HG03039 (cell line): Measurements from ENCODE around the gene ACTG1.
"Not testable (repeated sequence)": the region's sequence is repeated elsewhere in the genome, so short reads cannot be mapped to it uniquely, and the experiment has no call there.

Source experiments
- ATAC-seq: cut with Tn5 transposase; IDR thresholded peaks from one replicate; pipeline ENCODE4 v1.9.1; 2021; ENCODE audit warnings: mild to moderate bottlenecking, moderate library complexity; ENCODE audit not compliant: unreplicated experiment

The ACTG1 gene

DNA sequence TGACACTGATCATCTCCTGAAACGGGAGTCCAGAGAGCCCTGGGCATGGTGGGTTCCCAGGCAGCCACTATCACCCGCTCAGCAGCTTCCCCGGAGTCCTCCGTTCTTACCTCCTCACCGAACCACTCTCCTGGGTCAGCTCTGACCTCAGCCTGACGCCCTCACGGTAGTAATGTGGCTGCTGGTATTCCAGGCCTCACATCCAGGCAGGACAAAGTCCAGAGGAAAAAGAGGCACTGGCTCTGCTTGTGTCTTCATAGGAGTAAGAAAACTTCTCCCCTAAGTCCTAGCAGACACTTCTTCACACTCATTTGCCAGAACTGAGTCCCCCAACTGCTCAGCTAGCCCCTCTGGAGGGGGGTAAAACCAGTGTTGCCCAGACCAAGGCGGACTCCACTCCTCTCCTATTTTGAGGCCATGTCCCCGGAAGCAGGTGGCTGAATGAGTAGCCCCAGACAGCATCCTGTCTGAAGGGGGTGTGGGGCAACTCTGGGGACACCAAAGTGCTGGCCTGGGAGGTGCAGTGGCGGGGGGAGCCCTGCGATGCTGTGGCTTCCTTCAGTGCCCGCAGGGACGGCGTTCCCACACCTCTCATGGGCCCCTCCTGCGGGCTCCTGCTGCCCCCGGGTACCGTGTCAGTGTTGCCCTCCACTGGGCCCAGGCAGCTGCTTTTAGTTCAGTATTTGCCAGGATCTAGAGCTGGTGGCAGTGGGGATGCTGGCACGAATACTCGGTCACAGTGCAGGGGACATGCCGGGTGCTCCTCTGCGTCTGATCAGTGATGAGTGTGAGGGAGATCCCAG, 20.9 kb upstream of the ACTG1 start:
- ATAC-seq, result no peak

DNA sequence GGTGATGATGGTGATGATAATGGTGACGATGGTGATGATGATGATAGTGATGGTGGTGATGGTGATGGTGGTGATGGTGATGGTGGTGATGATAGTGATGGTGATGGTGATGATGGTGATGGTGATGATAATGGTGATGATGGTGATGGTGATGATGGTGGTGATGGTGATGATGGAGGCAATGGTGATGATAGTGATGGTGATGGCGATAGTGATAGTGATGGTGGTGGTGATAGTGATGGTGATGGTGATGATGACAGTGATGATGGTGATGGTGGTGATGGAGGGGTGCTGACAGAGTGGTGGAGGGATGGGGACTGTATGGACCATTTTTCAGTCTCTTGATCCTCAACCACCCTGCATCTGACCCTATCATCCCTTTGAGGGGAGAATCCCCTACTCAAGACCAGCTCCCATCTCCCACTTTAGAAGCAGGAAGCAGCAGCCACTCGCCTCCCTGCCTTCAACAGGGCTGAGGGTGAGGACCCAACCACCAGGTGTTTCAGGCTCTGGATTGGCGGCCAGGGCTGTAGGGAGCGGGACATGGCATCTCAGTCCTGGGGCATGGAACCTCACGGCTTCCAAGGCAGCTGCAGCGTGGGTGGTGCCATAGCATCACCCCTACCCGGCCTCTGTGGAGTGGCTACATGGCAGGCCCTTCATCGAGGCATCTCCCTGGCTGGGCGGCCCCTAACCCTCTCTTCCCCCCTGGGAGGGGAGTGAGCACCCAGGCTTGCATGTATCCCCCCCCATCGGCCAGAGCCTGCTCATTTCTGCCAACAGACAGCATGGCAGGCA, 20.1 kb upstream of the ACTG1 start:
- ATAC-seq, result no peak

DNA sequence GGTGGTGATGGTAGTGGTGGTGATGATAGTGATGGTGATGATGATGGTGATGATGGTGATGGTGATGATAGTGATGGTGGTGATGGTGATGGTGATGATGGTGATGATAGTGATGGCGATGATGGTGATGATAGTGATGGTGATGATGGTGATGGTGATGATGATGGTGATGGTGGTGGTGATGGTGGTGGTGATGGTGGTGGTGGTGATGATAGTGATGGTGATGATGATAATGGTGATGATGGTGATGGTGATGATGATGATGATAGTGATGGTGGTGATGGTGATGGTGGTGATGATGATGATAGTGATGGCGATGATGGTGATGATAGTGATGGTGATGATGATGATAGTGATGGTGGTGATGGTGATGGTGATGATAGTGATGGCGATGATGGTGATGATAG, 19.4 kb upstream of the ACTG1 start:
- not testable (repeated sequence) for ATAC-seq

DNA sequence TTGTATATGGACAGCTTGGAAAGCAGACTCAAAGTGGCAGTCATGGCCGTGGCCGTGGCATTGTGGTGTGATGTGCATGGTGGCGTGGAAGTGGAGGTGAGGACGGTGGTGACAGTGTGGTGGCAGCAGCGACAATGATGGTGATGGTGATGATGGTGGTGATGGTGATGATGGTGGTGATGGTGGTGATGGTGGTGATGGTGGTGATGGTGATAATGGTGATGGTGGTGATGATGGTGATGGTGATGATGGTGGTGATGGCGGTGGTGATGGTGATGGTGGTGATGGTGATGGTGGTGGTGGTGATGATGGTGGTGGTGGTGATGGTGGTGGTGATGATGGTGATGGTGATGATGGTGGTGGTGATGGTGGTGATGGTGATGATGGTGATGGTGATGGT, 18.4 kb upstream of the ACTG1 start:
- not testable (repeated sequence) for ATAC-seq

DNA sequence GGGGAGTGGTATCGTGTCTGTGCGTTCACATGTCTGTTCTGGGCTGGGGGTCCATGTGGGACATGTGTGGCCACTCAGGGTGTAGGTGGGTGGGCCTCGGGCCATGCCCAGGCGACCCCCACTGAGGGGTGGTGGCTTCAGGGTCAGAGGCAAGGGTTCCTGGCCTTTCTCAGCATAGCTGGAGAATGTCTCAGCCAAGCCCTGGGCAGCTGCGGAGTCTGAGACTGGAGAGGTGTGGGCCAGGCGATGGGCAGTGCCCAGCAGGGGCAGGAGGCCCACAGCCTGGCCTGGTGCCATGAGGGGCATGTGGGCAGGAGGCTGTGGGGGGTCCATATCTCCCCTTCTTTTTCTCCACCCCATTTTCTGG, 16.8 kb upstream of the ACTG1 start:
- ATAC-seq, result no peak

DNA sequence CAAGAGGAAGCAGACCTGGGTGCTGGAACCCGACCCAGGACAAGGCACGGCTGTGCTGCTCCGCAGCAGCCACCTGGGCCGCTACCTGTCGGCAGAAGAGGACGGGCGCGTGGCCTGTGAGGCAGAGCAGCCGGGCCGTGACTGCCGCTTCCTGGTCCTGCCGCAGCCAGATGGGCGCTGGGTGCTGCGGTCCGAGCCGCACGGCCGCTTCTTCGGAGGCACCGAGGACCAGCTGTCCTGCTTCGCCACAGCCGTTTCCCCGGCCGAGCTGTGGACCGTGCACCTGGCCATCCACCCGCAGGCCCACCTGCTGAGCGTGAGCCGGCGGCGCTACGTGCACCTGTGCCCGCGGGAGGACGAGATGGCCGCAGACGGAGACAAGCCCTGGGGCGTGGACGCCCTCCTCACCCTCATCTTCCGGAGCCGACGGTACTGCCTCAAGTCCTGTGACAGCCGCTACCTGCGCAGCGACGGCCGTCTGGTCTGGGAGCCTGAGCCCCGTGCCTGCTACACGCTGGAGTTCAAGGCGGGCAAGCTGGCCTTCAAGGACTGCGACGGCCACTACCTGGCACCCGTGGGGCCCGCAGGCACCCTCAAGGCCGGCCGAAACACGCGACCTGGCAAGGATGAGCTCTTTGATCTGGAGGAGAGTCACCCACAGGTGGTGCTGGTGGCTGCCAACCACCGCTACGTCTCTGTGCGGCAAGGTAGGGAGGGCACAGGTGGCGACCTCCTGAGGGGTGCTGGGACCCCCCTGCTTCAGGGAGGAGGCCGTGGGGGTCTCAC, 16.2 kb upstream of the ACTG1 start:
- no peak for ATAC-seq

DNA sequence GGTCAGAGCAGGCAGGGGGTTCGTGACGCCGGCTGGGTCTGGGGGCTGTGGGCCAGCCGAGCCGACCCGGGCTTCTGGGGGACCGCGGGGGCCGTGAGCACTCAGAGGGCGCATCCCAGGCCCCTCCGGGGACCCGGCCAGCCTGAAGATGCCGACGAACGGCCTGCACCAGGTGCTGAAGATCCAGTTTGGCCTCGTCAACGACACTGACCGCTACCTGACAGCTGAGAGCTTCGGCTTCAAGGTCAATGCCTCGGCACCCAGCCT, 15.7 kb upstream of the ACTG1 start:
- no peak for ATAC-seq

DNA sequence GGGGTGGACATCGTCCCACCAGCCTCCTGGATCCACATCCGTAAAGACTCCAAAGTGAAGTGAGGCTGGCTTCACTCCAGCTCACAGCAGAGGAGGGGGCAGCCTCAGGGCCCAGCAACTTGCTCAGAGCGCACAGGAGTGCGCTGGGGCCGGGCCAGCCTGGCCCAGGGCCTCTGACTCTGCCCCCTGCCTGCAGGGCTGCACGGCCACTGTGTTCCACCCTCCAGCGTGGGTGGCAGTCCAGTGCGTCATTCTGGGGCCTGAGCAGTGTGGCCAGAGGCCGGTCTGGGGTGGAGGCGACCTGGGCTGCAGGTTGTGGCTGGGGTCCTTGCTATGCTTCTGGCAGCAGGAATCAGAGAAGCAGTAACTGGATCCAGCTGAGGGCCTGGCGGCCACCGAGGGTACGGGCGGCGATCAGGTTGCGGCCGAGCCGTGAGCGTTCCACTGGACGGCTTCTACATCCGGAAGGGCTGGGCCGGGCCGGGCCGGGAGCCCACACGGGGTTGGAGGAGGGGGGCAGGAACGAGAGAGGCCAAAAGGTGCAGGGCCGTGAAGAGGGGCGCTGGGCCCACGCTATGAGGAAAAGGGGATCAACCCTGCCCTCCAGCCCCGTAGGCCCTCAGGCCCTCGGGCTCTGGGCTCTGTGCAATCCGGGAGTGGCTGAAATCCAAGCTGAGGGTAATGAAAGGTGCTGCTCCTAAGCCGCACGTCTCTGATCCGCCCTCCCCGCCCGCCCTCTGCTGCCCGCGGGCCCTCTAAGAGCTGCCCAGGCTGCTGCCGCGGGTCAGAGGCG, 15.2 kb upstream of the ACTG1 start, which contains the start of gene FSCN2:
FSCN2 (plus strand) TSS at position 787 of the 793 bp plus-strand sequence. CDS start 155 bp downstream, outside the sequence.
- ATAC-seq, result no peak

DNA sequence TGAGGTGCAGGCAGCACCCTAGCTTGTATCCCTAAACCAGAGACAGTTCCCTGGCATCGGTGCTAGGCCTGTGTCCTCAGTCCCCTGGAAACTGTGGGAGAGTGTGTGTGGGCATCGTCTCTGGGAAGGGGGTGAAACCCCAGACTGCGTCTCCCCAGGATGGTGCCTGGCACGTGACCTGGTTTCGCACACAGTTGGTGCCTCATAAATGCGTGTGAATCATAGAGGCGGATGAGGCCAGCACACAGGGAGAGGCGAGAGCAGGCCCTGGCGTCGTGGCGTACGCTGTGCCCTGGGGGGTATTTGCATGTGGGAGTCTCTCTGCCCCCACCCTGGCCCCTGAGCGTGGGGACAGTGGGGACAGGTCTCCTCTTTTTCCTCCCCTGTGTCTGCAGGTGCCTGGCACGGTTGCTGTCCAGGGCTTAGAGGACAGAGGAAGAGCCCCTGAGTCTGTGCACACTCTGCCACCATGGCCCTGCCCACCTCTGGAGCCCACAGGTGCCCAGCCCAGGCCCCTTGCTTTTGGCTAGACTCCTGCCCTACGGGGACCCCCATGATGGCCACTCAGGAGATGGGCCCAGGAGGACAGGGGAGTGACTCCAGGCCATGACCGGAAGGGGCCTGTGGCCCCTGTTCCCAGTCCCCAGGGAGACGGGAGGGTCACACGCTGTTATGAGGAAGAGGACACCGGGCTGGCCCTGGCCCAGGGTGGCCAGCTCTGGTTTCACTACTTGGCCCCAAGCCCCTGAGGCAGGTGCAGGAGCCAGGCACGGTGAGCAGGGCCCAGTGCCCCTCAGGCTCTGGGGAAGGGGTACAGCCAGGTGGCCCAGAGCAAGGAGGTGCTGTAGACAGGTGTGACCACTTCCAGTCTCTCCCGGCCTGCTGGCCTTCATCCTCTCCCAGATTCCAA, 14.3 kb upstream of the ACTG1 start:
- ATAC-seq, result no peak

DNA sequence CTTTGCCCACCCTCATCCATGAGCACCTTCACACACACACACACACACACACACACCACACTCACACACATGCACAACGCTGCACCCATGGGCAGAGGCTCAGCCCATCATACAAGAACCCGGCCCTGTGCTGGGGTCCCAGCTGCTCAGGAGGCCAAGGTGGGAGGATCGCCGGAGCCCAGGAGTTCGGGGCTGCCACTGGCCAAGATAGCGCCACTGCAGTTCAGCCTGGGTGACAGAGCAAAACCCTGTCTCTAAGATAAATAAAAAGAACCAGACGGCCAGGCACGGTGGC, 12.2 kb upstream of the ACTG1 start:
- ATAC-seq, result no peak

DNA sequence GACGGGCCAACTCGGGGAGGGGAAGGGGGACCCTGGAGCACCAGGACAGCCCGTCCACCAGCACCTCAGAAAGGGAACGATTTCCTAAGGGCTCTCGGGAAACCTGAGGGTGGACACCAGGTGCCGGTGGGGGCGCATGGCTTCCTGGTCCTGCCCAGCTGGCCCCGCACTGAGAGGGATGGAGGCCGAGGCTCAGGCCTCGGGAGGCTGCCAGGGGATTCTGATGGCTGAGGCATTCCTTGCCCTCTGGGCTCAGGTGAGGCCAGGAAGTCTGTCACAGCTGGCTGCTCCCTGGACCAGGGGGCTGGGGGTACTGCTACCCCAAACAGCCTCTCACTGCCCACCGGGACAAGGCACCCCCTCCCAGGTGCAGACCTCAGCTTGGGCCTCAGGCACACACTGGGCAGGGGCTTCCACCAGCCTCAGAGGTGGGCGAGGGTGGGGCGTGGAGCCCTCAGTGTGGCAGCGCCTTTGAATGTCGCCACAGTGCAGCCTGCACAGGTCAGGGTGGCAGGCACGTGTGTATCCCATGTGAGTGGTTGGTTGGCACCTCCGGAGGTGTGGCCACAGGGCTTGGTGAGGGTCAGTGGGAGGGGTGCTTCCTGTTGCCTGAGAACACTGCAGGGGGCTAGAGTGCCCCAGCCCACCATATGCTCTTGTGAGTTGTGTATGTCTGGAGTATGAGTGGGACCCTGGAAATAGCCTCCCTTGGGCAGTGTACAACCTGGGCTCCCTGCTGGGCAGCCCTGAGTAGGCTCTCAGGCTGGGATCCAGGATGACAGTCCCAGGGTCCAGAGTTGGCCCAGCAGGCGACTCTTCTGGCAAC, 11.7 kb upstream of the ACTG1 start:
- ATAC-seq, result no peak

DNA sequence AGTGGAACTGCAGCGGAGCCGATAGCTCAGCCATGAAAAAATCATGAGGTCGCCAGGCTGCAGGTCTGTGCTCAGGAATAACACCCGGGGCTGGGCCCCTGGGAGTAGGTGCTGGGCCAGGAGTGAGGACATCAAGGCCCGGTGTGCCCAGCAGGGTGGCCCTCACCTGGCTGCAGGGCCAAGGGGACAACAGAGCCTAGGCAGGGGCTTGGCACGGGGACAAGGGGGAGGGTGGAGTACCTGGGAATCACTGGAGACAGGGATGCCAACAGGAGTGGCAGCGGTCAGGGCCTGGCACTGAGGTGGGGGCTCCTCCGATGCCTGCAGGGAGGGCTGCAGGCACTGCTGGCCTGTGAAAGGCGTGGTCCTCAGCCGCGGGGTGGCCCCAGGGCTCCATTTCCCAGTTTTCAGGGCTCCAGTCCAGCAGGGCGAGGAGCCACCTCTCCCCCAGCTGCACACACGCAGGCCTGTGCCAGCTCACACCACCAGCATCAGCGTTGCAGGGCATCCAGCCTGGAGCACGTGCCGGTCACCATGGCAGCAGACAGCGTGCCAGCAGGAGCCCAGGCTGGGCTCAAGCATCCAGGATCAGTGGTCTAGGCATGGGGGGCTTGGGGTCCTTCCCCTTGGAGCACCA, 10.9 kb upstream of the ACTG1 start:
- no peak for ATAC-seq

DNA sequence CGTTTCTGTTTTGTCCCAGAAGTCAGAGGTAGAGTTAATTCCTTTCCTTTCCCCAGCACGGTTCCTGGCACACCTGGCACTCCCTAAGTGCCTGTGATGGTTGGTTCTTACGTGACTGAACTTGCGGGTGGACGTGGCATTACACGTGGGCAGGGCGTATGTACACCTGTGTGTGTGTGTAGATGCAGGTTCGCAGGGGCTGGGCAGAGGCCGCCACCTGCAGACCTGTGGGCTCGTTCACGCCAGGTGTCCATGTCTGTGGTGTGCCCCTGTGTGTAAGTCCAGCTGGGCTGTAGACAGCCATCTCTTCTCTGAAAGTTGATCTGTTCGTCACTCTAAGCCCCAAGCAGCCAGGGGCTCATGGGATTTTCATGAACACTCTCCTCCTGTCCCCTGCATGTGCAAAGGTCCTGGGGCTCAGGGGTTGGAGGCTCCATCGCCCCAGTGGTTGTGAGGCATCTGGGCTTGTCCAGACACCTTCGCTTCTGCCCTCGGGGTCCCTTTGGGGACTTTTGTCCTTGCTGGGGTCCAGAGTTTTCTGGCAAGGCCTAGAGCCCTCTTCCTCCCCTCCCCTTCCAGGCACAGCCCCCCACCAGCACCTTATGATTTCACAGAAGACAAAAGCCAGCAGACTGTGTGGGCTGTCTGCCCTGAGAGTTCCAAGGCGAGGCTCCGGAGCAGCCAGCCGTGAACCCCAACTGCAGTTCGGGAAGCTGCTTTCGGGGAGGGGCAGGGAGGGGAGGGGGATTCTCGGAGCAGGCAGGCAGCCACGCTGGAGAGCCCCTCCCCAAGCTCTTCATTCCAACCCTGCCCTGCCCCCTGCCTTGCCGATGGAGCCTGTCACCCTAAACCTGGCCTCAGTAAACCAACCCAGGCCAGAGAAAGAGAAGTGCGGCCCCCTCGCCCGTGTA, 10.1 kb upstream of the ACTG1 start:
- ATAC-seq, result no peak

DNA sequence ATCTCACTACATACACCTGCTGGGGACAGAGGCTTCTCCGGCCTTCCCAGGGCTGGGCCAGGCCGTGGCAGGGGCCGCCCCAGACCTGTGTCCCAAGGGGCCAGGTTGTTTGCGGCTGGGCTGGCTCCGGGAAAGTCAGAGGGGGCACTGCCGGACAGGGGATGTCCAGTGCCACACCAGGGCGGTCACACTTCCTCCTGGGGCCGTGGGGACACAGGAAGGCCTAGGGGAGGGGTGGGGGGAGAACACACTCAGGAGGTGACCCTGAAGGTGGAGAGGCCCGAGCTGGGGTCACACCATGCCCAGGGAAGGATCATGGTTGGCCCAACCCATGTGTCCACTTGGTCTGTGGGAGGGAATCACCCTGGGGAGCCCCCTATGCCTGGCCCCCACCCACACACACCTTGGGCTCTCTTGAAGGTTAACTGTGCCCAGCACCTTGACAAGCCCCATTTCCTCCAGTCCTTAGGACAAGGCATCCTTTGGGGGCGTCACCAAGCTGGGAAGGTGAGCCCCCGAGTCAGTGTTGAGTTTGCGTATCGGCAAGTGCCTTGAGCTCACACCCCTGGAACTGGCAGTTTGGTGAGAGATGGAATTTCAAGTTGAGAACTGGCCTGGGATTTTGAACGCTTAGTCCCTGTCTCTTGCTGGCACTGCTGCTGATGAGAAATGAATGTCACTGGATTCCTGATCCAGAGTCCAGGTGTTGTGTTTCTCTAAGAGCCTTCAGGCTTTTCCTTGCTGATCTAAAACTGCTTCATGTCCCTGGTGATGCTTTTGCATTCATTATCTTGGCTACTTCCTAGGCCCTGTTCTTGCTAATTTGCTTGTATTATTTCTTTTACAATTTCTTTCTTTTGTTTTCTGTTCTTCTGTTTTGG, 7.7 kb upstream of the ACTG1 start:
- no peak for ATAC-seq

DNA sequence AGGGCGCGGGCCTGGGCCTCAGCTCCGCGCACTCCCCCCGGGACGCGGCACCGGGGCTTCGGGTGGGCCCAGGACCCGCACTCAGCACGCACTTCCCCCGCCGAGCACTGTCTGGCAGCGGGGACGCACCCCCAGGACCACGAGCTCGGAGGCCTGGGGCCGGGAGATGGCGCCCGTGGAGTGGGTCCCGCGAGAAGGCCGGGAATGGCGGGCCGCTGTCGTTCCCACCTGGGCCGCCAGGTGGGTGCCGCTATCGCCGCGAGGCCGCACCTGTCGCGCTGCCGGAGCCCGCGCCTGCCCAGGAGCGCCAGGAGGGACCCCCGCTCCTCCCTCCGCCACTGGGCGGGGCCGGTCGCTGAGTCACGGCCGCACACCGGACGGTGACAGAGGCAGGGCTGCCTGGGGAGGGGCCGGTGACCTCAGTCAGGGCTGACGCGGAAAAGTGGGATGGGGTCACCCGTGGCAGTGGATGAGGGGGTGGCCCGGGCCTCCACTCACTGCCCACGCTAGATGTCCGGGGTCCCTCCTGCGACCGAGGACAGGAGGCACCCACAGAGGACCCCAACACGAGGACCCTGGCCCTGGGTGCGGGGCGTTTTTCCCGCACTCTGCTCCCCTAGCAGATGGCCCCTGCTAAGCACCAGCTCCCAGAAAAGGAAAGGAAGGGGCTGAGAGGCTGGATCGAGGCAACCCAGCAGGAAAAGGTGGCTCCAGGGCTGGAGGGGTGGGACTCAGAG, 6.9 kb upstream of the ACTG1 start:
- no peak for ATAC-seq

DNA sequence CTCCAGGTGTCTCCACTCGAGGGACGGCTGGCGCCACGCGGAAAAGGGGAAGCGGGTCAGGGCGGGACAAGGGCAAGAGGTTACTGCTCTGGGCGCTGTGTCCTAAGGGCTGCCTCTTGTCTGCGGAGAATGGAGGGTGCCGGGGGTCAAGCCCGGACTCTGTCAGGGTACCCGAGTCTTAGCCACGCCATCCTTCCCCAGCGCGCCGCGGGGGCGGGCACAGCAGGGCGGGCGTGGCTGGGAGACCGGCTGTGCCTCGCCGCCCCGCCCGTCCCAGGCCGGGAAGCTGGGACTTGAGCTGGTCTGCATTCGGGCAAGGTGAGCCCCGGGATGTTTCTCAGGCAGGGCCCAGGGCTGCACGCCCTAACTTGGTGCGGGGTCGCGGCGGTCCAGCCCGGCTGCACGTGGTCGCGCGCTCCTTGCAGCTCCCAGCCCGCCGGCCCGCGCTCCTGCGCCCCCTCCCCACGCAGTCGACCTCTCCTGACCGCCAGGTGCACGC, 6.2 kb upstream of the ACTG1 start:
- ATAC-seq, result no peak
